Neural crest cell (in vitro differentiated cells): Measurements from ENCODE around the gene BRMS1L. TPM values are rescaled to one million over a fixed set of nuclear protein-coding genes. Genes with fewer than 3 reads are reported as not detected.

Source experiments
- DNase-seq: peaks from one replicate; pipeline ENCODE4 v3.0.0; 2021; ENCODE audit warnings: low read depth, mixed read lengths, low spot score
- H3K27ac Mint-ChIP-seq: one replicate; pipeline ENCODE4 v1.8.0; 2021; ENCODE audit warnings: mild to moderate bottlenecking, mixed read lengths; ENCODE audit not compliant: unreplicated experiment
- H3K27me3 Mint-ChIP-seq: 2 replicates; pipeline ENCODE4 v1.8.0; 2021; ENCODE audit warnings: low read depth, mild to moderate bottlenecking, mixed read lengths
- H3K36me3 Mint-ChIP-seq: 2 replicates; pipeline ENCODE4 v1.8.0; 2021; ENCODE audit warnings: low read depth, mild to moderate bottlenecking, mixed read lengths
- H3K4me1 Mint-ChIP-seq: 2 replicates; pipeline ENCODE4 v1.8.0; 2021; ENCODE audit warnings: mixed read lengths
- H3K4me3 Mint-ChIP-seq: one replicate; pipeline ENCODE4 v1.8.0; 2021; ENCODE audit warnings: mild to moderate bottlenecking, mixed read lengths
- H3K9me3 Mint-ChIP-seq: 2 replicates; pipeline ENCODE4 v1.8.0; 2021; ENCODE audit warnings: mixed read lengths
- total RNA-seq: library from RNA; stranded (reverse); gene quantifications from 2 replicates; pipeline ENCODE4 v1.2.1, GENCODE V29; 2021
- TF ChIP-seq, protein P1 (sequence below): fragments of 200-600 bp; sonication (generic); conservative IDR thresholded peaks from 2 replicates; pipeline ENCODE4 v1.5.0; 2021; ENCODE audit warnings: antibody characterized with exemption, mild to moderate bottlenecking

BRMS1L gene
- total RNA-seq, 1 donor from 2014 or later = 12.4 TPM

DNA sequence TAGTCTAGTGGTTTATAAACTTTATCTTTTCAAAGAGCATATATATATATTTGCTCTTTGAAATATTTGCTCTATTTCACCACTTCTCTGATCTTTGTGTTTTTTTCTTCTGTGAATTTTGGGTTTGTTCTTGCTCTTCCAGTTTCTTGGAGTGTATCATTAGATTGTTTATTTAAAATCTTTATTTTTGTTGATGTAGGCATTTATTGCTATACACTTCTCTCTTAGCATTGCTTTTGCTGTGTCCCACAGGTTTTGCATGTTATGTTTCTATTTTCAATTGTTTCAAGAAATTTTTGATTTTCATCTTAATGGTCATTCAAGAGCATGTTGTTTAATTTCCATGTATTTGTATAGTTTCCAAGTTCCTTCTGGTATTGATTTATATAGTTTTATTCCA, 69.1 kb downstream of the BRMS1L start:
- Mint-ChIP-seq H3K4me3 (no peak overlapping the region), H3K27me3 (no peaks in the 10 kb centered on the region), H3K36me3 (peaks cover 16% of the 10 kb centered on the region), H3K4me1 (peaks cover 9% of the 10 kb centered on the region), H3K9me3 (peaks cover 17% of the 10 kb centered on the region), H3K27ac (no peak overlapping the region)
- TF ChIP-seq, protein P1, sequence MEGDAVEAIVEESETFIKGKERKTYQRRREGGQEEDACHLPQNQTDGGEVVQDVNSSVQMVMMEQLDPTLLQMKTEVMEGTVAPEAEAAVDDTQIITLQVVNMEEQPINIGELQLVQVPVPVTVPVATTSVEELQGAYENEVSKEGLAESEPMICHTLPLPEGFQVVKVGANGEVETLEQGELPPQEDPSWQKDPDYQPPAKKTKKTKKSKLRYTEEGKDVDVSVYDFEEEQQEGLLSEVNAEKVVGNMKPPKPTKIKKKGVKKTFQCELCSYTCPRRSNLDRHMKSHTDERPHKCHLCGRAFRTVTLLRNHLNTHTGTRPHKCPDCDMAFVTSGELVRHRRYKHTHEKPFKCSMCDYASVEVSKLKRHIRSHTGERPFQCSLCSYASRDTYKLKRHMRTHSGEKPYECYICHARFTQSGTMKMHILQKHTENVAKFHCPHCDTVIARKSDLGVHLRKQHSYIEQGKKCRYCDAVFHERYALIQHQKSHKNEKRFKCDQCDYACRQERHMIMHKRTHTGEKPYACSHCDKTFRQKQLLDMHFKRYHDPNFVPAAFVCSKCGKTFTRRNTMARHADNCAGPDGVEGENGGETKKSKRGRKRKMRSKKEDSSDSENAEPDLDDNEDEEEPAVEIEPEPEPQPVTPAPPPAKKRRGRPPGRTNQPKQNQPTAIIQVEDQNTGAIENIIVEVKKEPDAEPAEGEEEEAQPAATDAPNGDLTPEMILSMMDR = no peak
- DNase-seq = no peak

DNA sequence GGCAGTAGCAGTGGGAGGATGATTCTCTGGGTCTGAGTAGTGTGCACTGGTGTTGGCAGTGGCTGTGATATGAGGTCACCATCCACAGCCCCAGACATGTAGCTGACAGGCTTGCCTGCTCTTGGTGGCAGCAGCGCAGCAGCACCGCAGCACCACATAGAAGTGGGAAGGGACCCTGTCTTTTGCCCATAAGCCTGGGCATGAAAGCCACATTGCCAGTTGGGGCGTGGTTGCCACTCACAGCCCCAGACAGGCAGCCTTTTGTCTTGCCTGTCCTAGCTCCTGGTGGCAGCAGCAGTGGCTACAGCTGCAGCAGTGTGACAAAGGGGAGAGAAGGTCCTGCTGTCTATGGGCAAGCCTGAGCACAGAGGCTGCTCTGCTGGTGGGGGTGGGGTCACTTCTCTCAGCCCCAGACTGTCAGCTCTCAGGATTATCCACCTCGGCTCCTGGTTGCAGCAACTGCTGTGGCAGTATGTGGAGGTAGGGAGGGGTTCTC, 71.5 kb downstream of the BRMS1L start:
- Mint-ChIP-seq H3K27me3 (peaks cover 2% of the 10 kb centered on the region), H3K36me3 (peaks cover 16% of the 10 kb centered on the region), H3K4me3 (no peak overlapping the region), H3K4me1 (peaks cover 9% of the 10 kb centered on the region), H3K9me3 (peaks cover 17% of the 10 kb centered on the region), H3K27ac (no peak overlapping the region)
- no peak for DNase-seq
- TF ChIP-seq, protein P1 = no peak

DNA sequence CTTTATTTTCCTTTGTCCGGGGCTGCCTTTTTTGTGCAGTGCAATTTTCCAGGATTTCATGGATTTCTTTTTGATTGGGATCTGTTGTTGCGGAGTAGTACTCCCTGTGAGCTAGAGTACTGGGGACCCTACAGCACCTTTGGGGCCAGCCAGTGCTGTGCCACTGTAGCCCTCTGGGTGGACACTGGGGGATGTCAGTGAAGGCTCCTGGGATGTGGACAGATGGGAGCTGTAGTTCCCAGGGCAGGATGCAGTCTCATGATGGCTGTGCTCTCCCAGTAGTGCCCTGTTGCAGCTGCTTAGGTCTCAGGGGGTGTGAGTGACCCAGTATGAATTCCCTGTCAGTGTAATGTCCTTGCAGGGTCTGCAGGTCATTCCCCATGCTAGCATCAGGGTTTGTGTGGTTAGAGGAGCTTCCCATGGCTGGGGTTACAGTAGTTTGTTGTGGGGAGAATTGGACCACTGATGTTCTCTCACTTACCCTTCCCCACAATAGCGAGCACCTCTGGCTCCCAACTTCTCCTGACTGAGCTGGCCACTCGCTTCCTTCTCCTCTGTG, 72.2 kb downstream of the BRMS1L start:
- Mint-ChIP-seq H3K4me3 (no peak overlapping the region), H3K36me3 (peaks cover 14% of the 10 kb centered on the region), H3K9me3 (peaks cover 15% of the 10 kb centered on the region), H3K27ac (no peak overlapping the region), H3K4me1 (peaks cover 9% of the 10 kb centered on the region), H3K27me3 (peaks cover 2% of the 10 kb centered on the region)
- TF ChIP-seq, protein P1 = no peak
- DNase-seq = no peak

DNA sequence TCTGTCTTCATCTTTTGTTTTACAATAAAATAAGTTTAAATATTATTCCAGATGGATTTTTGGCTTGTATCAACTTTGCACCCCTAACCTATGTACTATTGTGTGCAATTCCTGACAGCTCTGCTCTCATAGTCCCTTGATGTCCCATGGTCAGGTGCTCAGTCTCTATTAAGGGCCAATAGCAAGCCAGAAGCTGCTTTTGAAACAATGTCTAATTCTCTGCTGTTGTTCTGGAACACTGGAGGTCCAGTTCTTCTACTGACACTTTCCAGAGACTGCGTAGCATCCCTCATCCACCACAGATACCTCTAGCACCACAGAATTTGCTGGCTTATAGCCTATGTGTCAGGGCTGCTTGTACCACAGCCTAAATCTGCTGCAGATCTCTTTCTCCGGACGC, 74.6 kb downstream of the BRMS1L start:
- TF ChIP-seq, protein P1 = no peak
- Mint-ChIP-seq H3K4me1 (peaks cover 9% of the 10 kb centered on the region), H3K9me3 (no peaks in the 10 kb centered on the region), H3K4me3 (no peak overlapping the region), H3K27me3 (peaks cover 8% of the 10 kb centered on the region), H3K36me3 (peaks cover 5% of the 10 kb centered on the region), H3K27ac (no peak overlapping the region)
- DNase-seq = no peak

DNA sequence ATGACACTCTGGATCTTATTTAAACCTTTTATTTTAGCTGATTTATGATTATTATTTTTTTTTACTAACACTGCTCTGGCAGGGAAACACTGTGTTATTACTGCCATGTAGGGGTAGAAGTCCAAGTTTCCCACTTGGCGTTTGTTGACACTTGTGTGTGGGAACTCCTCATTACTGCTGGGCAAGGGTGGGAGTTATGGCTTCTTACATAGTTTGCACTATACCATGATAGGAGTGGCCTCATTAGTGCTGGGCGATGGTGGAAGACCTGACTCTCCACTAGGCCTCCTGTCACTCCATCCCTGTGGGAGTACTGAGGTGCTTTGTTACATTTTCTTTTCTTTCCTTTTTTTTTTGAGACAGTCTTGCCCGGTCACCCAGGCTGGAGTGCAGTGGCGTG, 83.5 kb downstream of the BRMS1L start:
- no peaks in the 10 kb centered on the region for H3K36me3 Mint-ChIP-seq
- H3K9me3 Mint-ChIP-seq = no peaks in the 10 kb centered on the region
- no peaks in the 10 kb centered on the region for H3K4me1 Mint-ChIP-seq
- peak overlapping the region; percentile 24 for H3K27ac Mint-ChIP-seq
- no peak overlapping the region for H3K4me3 Mint-ChIP-seq
- DNase-seq = no peak
- H3K27me3 Mint-ChIP-seq = no peaks in the 10 kb centered on the region
- TF ChIP-seq, protein P1 = no peak
